DND-41 (cell line): Measurements from ENCODE around the gene TSPAN12.

Experiments used
- ATAC-seq: fragments of 200-7000 bp; cut with Tn5 transposase; 3 replicates; pipeline ENCODE4 v1.9.1; 2021; ENCODE audit warnings: low read depth; ENCODE audit not compliant: insufficient read depth
- DNase-seq: peaks from one replicate; pipeline ENCODE4 v3.0.0-alpha.2; 2020
- H2AFZ ChIP-seq: 2 replicates; pipeline ENCODE4 v1.6.0; 2012; ENCODE audit warnings: low read depth, low read length
- H3K27ac ChIP-seq: 2 replicates; pipeline ENCODE4 v1.5.1; 2012; ENCODE audit warnings: low read length, inconsistent platforms
- H3K27me3 ChIP-seq: fragments of 200-600 bp; sonication (generic); 2 replicates; pipeline ENCODE4 v1.6.0; 2012; ENCODE audit warnings: low read length, mild to moderate bottlenecking, inconsistent platforms; ENCODE audit not compliant: insufficient read depth, poor library complexity
- H3K36me3 ChIP-seq: 2 replicates; pipeline ENCODE4 v1.5.1; 2012; ENCODE audit warnings: low read length, inconsistent platforms; ENCODE audit not compliant: insufficient read depth
- H3K4me1 ChIP-seq: 2 replicates; pipeline ENCODE4 v1.5.1; 2012; ENCODE audit warnings: mild to moderate bottlenecking, low read length; ENCODE audit not compliant: insufficient read depth
- H3K4me2 ChIP-seq: 2 replicates; pipeline ENCODE4 v1.6.0; 2012; ENCODE audit warnings: mild to moderate bottlenecking, moderate library complexity, low read length, inconsistent platforms; ENCODE audit not compliant: insufficient read depth
- H3K4me3 ChIP-seq, 2 experiments: fragments of 200-600 bp in 1 of 2; shearing (Covaris generic) in 1 of 2; 2 replicates each; pipeline ENCODE4 v1.5.1; 2012 to 2016; ENCODE audit warnings: inconsistent platforms in 2 of 2, low read length in 2 of 2, mild to moderate bottlenecking in 2 of 2, low read depth in 1 of 2, moderate library complexity in 1 of 2
- H3K79me2 ChIP-seq: 2 replicates; pipeline ENCODE4 v1.6.0; 2012; ENCODE audit warnings: low read length, inconsistent platforms; ENCODE audit not compliant: insufficient read depth
- H3K9ac ChIP-seq: 2 replicates; pipeline ENCODE4 v1.6.0; 2012; ENCODE audit warnings: low read depth, mild to moderate bottlenecking, inconsistent platforms, low read length, moderate library complexity
- H3K9me3 ChIP-seq: 2 replicates; pipeline ENCODE4 v1.5.1; 2012; ENCODE audit warnings: low read length, moderate library complexity, mild to moderate bottlenecking, inconsistent platforms; ENCODE audit not compliant: insufficient read depth, severe bottlenecking
- H4K20me1 ChIP-seq: 2 replicates; pipeline ENCODE4 v1.6.0; 2012; ENCODE audit warnings: low read length; ENCODE audit not compliant: insufficient read depth
- CTCF ChIP-seq: IDR thresholded peaks from 2 replicates; pipeline ENCODE4 v1.5.1; 2012; ENCODE audit warnings: borderline replicate concordance, low read length, moderate library complexity, mild to moderate bottlenecking; ENCODE audit not compliant: poor library complexity, severe bottlenecking; ENCODE audit errors: extremely low read depth
- EZH2 ChIP-seq: IDR thresholded peaks from 3 replicates; pipeline ENCODE4 v1.6.1; 2012; ENCODE audit warnings: borderline replicate concordance, low read depth, mild to moderate bottlenecking, moderate library complexity, low read length, inconsistent platforms; ENCODE audit not compliant: severe bottlenecking

Gene TSPAN12

GRCh38 chr7:120865191-120865981 lies 7.4 kb upstream of the TSPAN12 start:
- TF ChIP-seq EZH2 (no peak), CTCF (no peak)
- Histone ChIP-seq H3K79me2 (no peaks in the 10 kb centered on the region), H3K36me3 (no peaks in the 10 kb centered on the region), H3K27me3 (no peaks in the 10 kb centered on the region), H3K9me3 (no peaks in the 10 kb centered on the region), H3K27ac (no peak overlapping the region), H3K4me3 (no peak overlapping the region), H3K9ac (no peak overlapping the region), H3K4me2 (no peak overlapping the region), H3K4me1 (no peaks in the 10 kb centered on the region), H2AFZ (no peak overlapping the region), H4K20me1 (no peaks in the 10 kb centered on the region)
- DNase-seq, result no peak
- no peak for ATAC-seq

- ATAC-seq (no peak), DNase-seq (no peak)
- Histone ChIP-seq H2AFZ (no peak overlapping the region), H4K20me1 (no peaks in the 10 kb centered on the region), H3K4me3 (no peak overlapping the region), H3K4me2 (no peak overlapping the region), H3K4me1 (no peaks in the 10 kb centered on the region), H3K9me3 (no peaks in the 10 kb centered on the region), H3K79me2 (no peaks in the 10 kb centered on the region), H3K9ac (no peak overlapping the region), H3K27ac (no peak overlapping the region), H3K36me3 (no peaks in the 10 kb centered on the region), H3K27me3 (no peaks in the 10 kb centered on the region)
- no peak for TF ChIP-seq EZH2
- no peak for TF ChIP-seq CTCF
These were observed 6.4 kb upstream of the TSPAN12 start for GRCh38 chr7:120864141-120864900.

GRCh38 chr7:120862987-120863590 lies 5.1 kb upstream of the TSPAN12 start:
- Histone ChIP-seq H3K36me3 (no peaks in the 10 kb centered on the region), H3K27ac (no peak overlapping the region), H2AFZ (no peak overlapping the region), H3K79me2 (no peaks in the 10 kb centered on the region), H3K9ac (no peak overlapping the region), H4K20me1 (no peaks in the 10 kb centered on the region), H3K4me3 (no peak overlapping the region), H3K4me1 (no peaks in the 10 kb centered on the region), H3K9me3 (no peaks in the 10 kb centered on the region), H3K27me3 (no peaks in the 10 kb centered on the region), H3K4me2 (no peak overlapping the region)
- DNase-seq (no peak), ATAC-seq (no peak)
- TF ChIP-seq EZH2 (no peak), CTCF (no peak)
